T-helper 1 cell treated with Interleukin-12 subunit alpha and Interleukin-12 subunit beta and Interleukin-4 antibody, amounts not matched to agents 30 μg/mL and 1 μg/mL, for 36 hours (primary cell): Measurements from ENCODE around the gene KLRF2.

Experiments
- H3K27ac Mint-ChIP-seq: one replicate; pipeline ENCODE4 v1.8.0; 2021; ENCODE audit warnings: mild to moderate bottlenecking, mixed read lengths
- H3K27me3 Mint-ChIP-seq: one replicate; pipeline ENCODE4 v1.8.0; 2021; ENCODE audit warnings: low read depth, mixed read lengths
- H3K36me3 Mint-ChIP-seq: one replicate; pipeline ENCODE4 v1.8.0; 2021; ENCODE audit warnings: low read depth, mixed read lengths
- H3K4me1 Mint-ChIP-seq: one replicate; pipeline ENCODE4 v1.8.0; 2021; ENCODE audit warnings: low read depth, mixed read lengths
- H3K4me3 Mint-ChIP-seq: one replicate; pipeline ENCODE4 v1.8.0; 2021; ENCODE audit warnings: mild to moderate bottlenecking, moderate library complexity, mixed read lengths
- H3K9me3 Mint-ChIP-seq: one replicate; pipeline ENCODE4 v1.8.0; 2021; ENCODE audit warnings: mixed read lengths

KLRF2 gene, protein sequence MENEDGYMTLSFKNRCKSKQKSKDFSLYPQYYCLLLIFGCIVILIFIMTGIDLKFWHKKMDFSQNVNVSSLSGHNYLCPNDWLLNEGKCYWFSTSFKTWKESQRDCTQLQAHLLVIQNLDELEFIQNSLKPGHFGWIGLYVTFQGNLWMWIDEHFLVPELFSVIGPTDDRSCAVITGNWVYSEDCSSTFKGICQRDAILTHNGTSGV

DNA sequence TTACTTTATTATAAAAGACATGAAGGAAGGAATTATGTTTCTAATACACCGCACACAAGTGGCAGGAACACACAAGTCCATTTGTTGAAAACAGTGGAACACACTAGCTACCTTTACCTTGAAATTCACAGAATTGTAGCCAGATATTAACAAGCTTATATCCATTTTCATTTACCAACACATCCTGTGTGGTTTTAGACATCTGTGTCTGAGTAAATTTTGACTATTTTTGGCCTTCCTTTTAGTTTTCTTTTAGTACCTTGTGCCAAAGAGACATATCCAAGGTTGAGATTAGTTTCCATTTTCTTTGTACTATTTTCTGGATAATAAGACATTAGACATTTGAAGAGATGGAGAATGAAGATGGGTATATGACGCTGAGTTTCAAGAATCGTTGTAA is at the start of gene KLRF2:
Gene KLRF2 (plus strand): TSS at position 244 of the 400 bp plus-strand sequence. CDS start 107 bp downstream, at position 351.
- Mint-ChIP-seq H3K4me1 (peaks cover 10% of the 10 kb centered on the region), H3K27ac (no peak within 1 kb of the TSS), H3K4me3 (no peak within 1 kb of the TSS), H3K36me3 (no peaks in the 10 kb centered on the region), H3K9me3 (no peaks in the 10 kb centered on the region), H3K27me3 (peaks cover 2% of the 10 kb centered on the region)

DNA sequence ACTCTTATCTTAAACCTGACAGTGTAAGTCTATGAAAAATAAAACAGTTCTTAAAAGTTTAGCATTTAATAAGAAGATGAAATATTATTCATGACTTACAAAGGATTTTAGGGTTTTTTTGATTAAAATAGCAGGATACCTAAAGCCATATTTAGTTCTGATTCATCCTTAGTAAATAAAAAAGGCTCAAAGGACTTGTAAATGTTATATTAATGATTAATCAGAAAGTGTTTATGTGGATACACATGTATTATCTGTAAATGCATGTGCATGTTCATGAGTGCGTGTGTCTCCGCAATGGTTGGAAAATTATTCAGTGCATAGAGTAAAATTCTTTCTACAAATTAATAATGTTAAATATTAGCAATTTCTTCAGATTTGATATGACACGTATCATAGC is 49.6 kb upstream of the KLRF2 start:
- H3K4me3 Mint-ChIP-seq, result no peak overlapping the region
- no peaks in the 10 kb centered on the region for H3K9me3 Mint-ChIP-seq
- no peak overlapping the region for H3K27ac Mint-ChIP-seq
- peaks cover 13% of the 10 kb centered on the region for H3K27me3 Mint-ChIP-seq
- H3K4me1 Mint-ChIP-seq, result no peaks in the 10 kb centered on the region
- no peaks in the 10 kb centered on the region for H3K36me3 Mint-ChIP-seq

DNA sequence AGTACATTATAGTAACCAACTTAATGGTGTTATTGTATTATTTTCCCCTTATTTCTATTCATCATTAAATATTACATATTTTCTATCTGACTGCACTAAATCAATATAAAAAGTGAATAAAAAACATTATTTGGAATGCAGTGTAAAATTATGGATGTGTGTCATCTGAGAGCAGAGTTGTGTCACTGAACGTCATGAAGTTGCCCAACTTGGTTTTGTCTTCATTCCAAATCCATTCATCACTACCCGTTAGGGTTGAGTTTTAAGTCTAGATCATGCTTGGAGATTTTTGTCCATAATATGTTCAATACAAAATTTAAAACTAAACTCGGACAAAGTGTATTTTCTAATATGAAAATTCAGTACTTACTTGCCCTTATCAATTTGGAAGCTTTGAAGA is 37.9 kb upstream of the KLRF2 start:
- Mint-ChIP-seq H3K4me3 (no peak overlapping the region), H3K27ac (no peak overlapping the region), H3K27me3 (peaks cover 37% of the 10 kb centered on the region), H3K9me3 (peaks cover 15% of the 10 kb centered on the region), H3K4me1 (no peaks in the 10 kb centered on the region), H3K36me3 (peaks cover 5% of the 10 kb centered on the region)

DNA sequence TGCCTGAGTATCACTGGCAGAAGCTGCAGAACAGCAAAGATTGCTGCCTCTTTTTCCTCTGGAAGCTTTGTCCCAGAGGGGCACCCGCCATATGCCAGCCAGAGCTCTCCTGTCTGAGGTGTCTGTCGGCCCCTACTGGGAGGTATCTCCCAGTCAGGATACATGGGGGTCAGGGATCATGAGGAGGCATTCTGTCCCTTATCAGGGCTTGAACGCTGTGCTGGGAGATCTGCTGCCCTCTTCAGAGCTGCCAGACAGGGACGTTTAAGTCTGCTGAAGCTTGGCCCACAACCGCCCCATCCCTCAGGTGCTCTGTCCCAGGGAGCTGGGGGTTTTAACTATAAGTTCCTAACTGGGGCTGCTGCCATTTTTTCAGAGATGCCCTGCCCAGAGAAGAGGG is 32.4 kb upstream of the KLRF2 start:
- Mint-ChIP-seq H3K4me3 (no peak overlapping the region), H3K4me1 (peaks cover 1% of the 10 kb centered on the region), H3K27ac (no peak overlapping the region), H3K27me3 (peaks cover 30% of the 10 kb centered on the region), H3K9me3 (peaks cover 19% of the 10 kb centered on the region), H3K36me3 (peaks cover 37% of the 10 kb centered on the region)

DNA sequence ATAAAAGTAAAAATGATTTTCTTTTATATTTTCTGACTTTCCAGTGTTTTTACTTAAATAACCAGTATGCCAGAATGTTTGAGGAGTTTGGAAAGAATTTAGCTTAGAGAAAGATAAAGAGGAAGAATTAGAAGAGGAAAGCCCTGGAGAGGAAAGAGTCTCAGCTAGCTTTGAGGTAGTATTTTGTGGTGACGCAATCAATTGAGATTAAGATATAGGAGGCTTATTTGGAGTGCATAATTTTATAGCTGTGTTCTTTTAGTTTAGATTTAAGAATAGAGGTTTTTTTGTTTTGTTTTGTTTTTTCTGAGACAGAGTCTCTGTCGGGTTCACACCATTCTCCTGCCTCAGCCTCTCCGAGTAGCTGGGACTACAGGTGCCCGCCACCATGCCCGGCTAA is 30.2 kb upstream of the KLRF2 start:
- Mint-ChIP-seq H3K4me3 (no peak overlapping the region), H3K4me1 (peaks cover 3% of the 10 kb centered on the region), H3K27me3 (peaks cover 15% of the 10 kb centered on the region), H3K9me3 (peaks cover 18% of the 10 kb centered on the region), H3K36me3 (peaks cover 55% of the 10 kb centered on the region), H3K27ac (no peak overlapping the region)

DNA sequence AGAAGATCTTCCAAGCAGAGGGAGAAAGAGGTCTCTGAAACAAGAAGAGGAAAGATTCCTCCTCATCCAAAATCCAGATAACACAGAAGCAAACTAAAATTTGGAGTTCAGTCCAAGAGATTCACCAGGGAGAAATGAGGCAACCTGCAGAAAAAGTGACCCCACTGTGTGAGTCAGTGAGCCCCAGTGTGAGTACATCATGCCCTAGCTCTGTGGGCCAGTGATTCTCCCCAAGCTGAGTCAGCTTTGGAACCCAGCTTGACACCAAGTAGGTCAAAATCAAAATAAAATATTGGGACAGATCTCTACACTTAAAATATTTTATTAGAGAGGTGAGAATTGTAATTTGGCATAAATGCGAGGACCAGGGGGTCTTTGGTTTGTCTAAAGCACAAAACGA is 29.4 kb upstream of the KLRF2 start:
- Mint-ChIP-seq H3K4me3 (no peak overlapping the region), H3K27ac (no peak overlapping the region), H3K9me3 (peaks cover 9% of the 10 kb centered on the region), H3K36me3 (peaks cover 62% of the 10 kb centered on the region), H3K4me1 (peaks cover 8% of the 10 kb centered on the region), H3K27me3 (peaks cover 7% of the 10 kb centered on the region)

DNA sequence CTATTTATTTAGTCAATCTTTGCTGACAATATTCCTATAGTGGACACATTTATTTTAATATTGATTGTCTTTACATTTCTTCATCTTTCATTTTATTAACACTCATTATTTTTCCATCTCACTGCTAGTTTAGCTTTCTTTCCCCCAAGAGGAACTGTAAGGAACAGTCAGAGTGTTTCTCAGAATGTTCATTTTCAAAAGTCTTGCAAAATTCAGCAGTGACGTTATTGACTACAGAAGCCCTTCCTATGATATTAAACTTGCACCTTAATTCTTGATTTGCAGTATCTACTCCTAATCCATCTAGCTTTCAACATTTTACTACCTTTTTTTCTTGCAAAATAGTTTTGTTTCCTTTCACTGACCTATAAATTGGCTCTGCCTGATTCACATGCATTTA is 25.1 kb upstream of the KLRF2 start:
- H3K27ac Mint-ChIP-seq, result no peak overlapping the region
- no peaks in the 10 kb centered on the region for H3K9me3 Mint-ChIP-seq
- H3K4me1 Mint-ChIP-seq, result peaks cover 19% of the 10 kb centered on the region
- H3K27me3 Mint-ChIP-seq, result no peaks in the 10 kb centered on the region
- H3K4me3 Mint-ChIP-seq, result no peak overlapping the region
- H3K36me3 Mint-ChIP-seq, result peaks cover 71% of the 10 kb centered on the region

DNA sequence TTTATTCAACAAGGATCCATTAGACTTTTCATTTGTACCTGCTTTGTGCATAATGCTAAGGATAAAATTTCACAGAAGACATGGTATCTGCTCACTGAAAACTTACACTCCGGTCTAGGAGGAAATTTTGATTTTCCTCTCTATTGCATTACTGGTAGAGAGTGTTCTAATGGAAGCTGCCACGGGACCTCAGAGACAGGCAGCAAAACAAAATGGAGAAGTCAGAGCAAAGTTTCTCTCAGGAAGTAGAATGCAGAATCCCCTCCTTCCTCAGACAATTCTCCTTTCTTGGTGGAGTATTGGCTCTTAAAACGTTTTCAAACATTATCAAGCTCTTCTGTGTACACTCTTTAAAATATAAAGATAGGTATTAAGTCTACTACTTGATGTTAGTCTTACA is 24.4 kb upstream of the KLRF2 start:
- Mint-ChIP-seq H3K4me1 (peaks cover 21% of the 10 kb centered on the region), H3K9me3 (no peaks in the 10 kb centered on the region), H3K4me3 (no peak overlapping the region), H3K27ac (no peak overlapping the region), H3K27me3 (no peaks in the 10 kb centered on the region), H3K36me3 (peaks cover 67% of the 10 kb centered on the region)

DNA sequence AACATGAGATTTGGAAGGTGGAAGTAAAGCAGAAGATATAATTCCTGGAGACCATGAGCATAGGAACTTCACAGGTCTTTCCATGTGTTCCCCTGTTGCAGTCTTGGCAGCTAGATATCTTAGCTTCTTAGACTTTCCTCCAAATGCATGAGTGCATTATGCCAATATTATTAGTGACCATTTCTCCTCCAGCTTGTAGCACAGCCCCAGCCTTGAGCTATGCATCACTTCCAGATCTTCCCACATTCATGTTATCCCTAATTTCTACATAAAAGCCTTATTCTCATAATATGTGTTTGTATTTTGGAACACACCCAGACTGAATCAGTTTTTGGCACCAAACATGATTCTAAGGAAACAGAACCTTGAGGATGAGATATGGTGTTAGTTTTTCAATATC is 23.2 kb upstream of the KLRF2 start:
- peaks cover 27% of the 10 kb centered on the region for H3K4me1 Mint-ChIP-seq
- H3K36me3 Mint-ChIP-seq, result peaks cover 69% of the 10 kb centered on the region
- H3K9me3 Mint-ChIP-seq, result peaks cover 7% of the 10 kb centered on the region
- no peak overlapping the region for H3K27ac Mint-ChIP-seq
- no peak overlapping the region for H3K4me3 Mint-ChIP-seq
- no peaks in the 10 kb centered on the region for H3K27me3 Mint-ChIP-seq

DNA sequence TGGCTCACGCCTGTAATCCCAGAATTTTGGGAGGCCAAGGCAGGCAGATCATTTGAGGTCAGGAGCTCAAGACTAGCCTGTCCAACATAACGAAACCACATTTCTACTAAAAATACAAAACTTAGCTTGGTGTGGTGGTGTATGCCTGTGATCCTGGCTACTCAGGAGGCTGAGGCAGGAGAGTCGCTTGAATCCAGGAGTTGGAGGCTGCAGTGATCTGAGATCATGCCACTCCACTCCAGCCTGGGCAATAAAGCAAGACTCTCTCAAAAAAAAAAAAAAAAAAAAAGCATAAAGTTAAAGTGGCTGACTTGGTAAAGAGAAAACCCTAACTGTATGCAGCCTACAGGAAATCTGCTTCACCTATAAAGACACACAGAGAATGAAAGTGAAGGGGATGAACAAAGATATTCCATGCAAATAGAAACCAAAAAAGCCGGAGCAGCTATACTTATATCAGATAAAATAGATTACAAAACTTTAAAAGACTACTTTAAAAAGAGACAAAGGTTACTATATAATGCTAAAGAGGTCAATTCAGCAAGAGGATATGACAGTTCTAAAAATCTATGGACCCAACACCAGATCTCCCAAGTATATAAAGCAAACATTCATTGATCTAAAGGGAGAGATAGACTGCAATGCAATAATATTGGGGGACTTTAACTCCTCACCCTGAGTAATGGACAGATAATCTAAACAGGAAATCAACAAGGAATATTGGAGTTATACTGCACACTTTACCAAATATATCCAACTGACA is 16.2 kb upstream of the KLRF2 start:
- H3K36me3 Mint-ChIP-seq, result peaks cover 44% of the 10 kb centered on the region
- H3K9me3 Mint-ChIP-seq, result peaks cover 20% of the 10 kb centered on the region
- peaks cover 47% of the 10 kb centered on the region for H3K4me1 Mint-ChIP-seq
- H3K4me3 Mint-ChIP-seq, result peak overlapping the region; percentile 79
- H3K27me3 Mint-ChIP-seq, result no peaks in the 10 kb centered on the region
- H3K27ac Mint-ChIP-seq, result peak overlapping the region; percentile 88

DNA sequence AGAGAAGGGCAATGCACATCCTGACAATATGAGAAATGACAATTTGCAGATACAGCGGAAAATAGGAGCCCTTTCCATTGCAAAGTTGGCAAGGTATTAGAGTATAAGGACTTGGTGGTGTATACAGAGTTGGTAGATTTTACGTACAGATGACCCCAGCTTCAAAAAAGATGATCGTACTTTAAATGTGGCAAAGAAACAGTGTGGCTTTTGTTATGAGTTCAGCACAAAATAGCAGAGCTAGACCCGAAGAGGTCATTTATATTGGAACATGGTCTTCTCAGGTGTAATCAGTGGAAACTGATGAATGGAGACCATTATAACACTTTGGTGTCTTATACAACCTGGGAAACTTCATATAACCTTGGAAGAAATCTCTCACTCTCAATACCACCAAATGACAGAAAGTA is 14.4 kb upstream of the KLRF2 start:
- H3K36me3 Mint-ChIP-seq, result peaks cover 39% of the 10 kb centered on the region
- peaks cover 48% of the 10 kb centered on the region for H3K4me1 Mint-ChIP-seq
- no peaks in the 10 kb centered on the region for H3K27me3 Mint-ChIP-seq
- peak overlapping the region; percentile 91 for H3K27ac Mint-ChIP-seq
- H3K9me3 Mint-ChIP-seq, result peaks cover 20% of the 10 kb centered on the region
- peak overlapping the region; percentile 79 for H3K4me3 Mint-ChIP-seq

DNA sequence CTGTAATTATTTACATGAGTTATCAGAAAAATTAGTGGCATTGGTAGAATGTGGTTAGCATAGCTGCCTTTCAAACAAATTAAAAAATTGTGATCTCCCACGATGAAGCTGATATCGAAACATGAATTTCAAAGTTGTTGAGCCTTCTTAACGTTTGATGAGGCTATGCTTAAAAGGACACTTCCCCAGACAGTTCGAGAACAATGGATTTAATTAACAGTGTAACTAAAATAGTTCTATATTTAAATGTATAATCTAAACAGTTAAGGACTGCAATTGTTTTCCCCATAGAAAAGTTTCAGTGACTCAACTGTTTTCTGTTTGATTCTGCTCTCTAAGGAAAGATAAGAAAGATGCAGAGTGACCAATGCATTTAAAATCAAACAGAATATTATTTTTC is 13.8 kb upstream of the KLRF2 start:
- H3K4me3 Mint-ChIP-seq, result peak overlapping the region; percentile 79
- peaks cover 34% of the 10 kb centered on the region for H3K36me3 Mint-ChIP-seq
- H3K27ac Mint-ChIP-seq, result peak overlapping the region; percentile 91
- peaks cover 49% of the 10 kb centered on the region for H3K4me1 Mint-ChIP-seq
- H3K27me3 Mint-ChIP-seq, result no peaks in the 10 kb centered on the region
- H3K9me3 Mint-ChIP-seq, result peaks cover 18% of the 10 kb centered on the region

DNA sequence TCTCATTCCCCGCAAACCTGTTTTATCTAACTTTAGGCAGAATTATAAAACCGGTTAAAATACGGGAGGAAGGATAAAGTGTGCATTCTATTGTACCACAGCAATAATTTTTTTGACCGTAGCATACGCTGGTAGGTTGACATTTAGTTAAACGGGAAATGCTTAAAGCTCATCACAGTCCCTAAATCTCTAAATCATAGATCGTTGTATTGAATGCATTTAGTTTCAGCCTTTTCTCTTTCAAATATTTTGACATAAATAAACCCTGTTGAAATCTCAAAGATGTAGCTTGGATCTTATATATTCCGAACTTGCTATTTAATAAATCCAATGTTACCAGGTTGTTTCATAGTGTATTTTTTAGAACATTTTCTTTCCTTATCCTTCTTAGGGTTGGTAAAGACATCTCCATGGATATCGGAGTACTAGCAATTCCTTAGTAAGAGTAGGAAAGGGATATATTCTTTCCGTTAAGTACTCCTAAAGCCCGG is 12.9 kb upstream of the KLRF2 start:
- H3K36me3 Mint-ChIP-seq, result peaks cover 26% of the 10 kb centered on the region
- H3K9me3 Mint-ChIP-seq, result peaks cover 10% of the 10 kb centered on the region
- peaks cover 40% of the 10 kb centered on the region for H3K4me1 Mint-ChIP-seq
- H3K4me3 Mint-ChIP-seq, result peak overlapping the region; percentile 85
- peak overlapping the region; percentile 96 for H3K27ac Mint-ChIP-seq
- no peaks in the 10 kb centered on the region for H3K27me3 Mint-ChIP-seq

DNA sequence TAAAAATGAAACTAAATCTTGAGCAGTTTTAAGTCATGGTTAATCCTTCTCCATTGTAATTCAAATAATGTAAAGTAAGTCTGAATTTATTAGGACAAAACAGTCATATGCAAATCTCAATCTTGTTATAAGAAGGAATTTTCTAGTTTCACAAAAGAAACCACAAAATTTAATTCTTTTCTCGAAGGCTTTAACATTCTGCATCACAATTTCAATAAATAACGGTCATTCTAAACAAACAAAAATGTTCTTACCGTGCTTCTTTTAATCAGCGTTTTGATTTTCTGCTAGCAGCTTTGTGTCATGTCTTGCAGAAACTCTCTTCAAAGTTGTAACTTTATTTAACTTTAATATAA is 12.4 kb upstream of the KLRF2 start:
- Mint-ChIP-seq H3K4me1 (peaks cover 35% of the 10 kb centered on the region), H3K9me3 (peaks cover 4% of the 10 kb centered on the region), H3K4me3 (peak overlapping the region; percentile 85), H3K36me3 (peaks cover 20% of the 10 kb centered on the region), H3K27ac (peak overlapping the region; percentile 96), H3K27me3 (no peaks in the 10 kb centered on the region)
